Ishikawa (cell line): Measurements from ENCODE around the gene PIBF1.

Experiments
- CEBPB ChIP-seq: IDR thresholded peaks from 2 replicates; pipeline ENCODE4 v1.6.1; 2012
- CREB1 ChIP-seq: IDR thresholded peaks from 2 replicates; pipeline ENCODE4 v1.6.1; 2012; ENCODE audit warnings: low read depth
- EGR1 ChIP-seq: IDR thresholded peaks from 2 replicates; pipeline ENCODE4 v1.6.1; 2012
- EP300 ChIP-seq: IDR thresholded peaks from 2 replicates; pipeline ENCODE4 v1.6.1; 2012; ENCODE audit warnings: borderline replicate concordance
- FOXM1 ChIP-seq: IDR thresholded peaks from 2 replicates; pipeline ENCODE4 v1.6.1; 2012; ENCODE audit warnings: low read depth, borderline replicate concordance
- NFIC ChIP-seq: IDR thresholded peaks from 2 replicates; pipeline ENCODE4 v1.6.1; 2012
- RAD21 ChIP-seq: IDR thresholded peaks from 2 replicates; pipeline ENCODE4 v1.6.1; 2012; ENCODE audit warnings: low read depth
- TAF1 ChIP-seq: IDR thresholded peaks from 2 replicates; pipeline ENCODE4 v1.6.1; 2012; ENCODE audit warnings: low read depth, mild to moderate bottlenecking
- TCF12 ChIP-seq: IDR thresholded peaks from 2 replicates; pipeline ENCODE4 v1.6.1; 2012; ENCODE audit warnings: low read depth
- TEAD4 ChIP-seq: IDR thresholded peaks from 2 replicates; pipeline ENCODE4 v1.6.1; 2012
- YY1 ChIP-seq: IDR thresholded peaks from 2 replicates; pipeline ENCODE4 v1.6.1; 2012; ENCODE audit warnings: low read depth
- ZBTB7A ChIP-seq: IDR thresholded peaks from 2 replicates; pipeline ENCODE4 v1.6.1; 2012; ENCODE audit warnings: low read depth
- TF ChIP-seq, protein P1 (sequence below): IDR thresholded peaks from 2 replicates; pipeline ENCODE4 v1.6.1; 2012; ENCODE audit warnings: low read depth, mild to moderate bottlenecking
- TF ChIP-seq, protein P2 (sequence below): IDR thresholded peaks from 2 replicates; pipeline ENCODE4 v1.6.1; 2012
- TF ChIP-seq, protein P3 (sequence below): IDR thresholded peaks from 2 replicates; pipeline ENCODE4 v1.6.1; 2012

PIBF1 gene

DNA sequence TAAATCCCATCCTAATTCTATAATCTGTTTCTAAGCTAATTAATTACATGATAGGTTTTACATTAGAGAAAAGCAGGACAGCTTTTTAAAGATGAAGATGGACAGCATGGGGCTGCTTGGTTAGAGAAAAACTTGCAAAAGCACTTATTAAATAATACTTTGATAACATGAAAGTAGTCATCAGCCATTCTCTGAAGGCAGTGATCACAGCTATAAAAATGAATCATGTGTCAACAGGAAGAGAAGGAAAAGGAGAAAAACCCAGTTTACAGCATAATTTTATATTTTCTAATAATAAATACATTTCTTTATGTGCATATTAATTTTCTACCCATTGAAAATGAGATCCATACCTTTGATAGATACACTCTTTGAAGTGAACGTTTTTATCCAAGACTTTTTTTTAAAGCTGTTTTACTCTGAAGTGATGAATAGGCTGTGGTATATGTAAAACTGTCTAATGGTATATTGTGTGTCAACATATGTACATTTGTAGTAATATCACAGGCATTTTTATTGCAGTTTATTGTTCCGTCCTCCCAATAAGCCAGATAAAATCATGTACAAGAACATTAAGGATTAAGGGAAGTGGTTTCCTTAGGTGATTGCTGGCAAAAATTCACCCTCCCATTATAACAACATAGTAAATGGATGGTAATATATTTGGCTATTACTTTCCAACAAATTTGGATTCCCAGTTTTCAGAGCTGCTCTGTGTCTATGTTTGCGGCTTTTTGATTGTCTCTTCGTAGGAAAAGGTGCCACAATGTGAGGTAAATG lies 275.5 kb downstream of the PIBF1 start:
- TF ChIP-seq, protein P1, sequence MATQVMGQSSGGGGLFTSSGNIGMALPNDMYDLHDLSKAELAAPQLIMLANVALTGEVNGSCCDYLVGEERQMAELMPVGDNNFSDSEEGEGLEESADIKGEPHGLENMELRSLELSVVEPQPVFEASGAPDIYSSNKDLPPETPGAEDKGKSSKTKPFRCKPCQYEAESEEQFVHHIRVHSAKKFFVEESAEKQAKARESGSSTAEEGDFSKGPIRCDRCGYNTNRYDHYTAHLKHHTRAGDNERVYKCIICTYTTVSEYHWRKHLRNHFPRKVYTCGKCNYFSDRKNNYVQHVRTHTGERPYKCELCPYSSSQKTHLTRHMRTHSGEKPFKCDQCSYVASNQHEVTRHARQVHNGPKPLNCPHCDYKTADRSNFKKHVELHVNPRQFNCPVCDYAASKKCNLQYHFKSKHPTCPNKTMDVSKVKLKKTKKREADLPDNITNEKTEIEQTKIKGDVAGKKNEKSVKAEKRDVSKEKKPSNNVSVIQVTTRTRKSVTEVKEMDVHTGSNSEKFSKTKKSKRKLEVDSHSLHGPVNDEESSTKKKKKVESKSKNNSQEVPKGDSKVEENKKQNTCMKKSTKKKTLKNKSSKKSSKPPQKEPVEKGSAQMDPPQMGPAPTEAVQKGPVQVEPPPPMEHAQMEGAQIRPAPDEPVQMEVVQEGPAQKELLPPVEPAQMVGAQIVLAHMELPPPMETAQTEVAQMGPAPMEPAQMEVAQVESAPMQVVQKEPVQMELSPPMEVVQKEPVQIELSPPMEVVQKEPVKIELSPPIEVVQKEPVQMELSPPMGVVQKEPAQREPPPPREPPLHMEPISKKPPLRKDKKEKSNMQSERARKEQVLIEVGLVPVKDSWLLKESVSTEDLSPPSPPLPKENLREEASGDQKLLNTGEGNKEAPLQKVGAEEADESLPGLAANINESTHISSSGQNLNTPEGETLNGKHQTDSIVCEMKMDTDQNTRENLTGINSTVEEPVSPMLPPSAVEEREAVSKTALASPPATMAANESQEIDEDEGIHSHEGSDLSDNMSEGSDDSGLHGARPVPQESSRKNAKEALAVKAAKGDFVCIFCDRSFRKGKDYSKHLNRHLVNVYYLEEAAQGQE = no peak
- TF ChIP-seq TCF12 (no peak), TEAD4 (no peak), EP300 (no peak), CEBPB (no peak), EGR1 (no peak), NFIC (no peak), RAD21 (no peak), CREB1 (no peak), FOXM1 (no peak), ZBTB7A (no peak), YY1 (no peak), TAF1 (no peak)
- TF ChIP-seq, protein P2, sequence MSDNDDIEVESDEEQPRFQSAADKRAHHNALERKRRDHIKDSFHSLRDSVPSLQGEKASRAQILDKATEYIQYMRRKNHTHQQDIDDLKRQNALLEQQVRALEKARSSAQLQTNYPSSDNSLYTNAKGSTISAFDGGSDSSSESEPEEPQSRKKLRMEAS = no peak
- TF ChIP-seq, protein P3, sequence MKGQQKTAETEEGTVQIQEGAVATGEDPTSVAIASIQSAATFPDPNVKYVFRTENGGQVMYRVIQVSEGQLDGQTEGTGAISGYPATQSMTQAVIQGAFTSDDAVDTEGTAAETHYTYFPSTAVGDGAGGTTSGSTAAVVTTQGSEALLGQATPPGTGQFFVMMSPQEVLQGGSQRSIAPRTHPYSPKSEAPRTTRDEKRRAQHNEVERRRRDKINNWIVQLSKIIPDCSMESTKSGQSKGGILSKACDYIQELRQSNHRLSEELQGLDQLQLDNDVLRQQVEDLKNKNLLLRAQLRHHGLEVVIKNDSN = no peak

DNA sequence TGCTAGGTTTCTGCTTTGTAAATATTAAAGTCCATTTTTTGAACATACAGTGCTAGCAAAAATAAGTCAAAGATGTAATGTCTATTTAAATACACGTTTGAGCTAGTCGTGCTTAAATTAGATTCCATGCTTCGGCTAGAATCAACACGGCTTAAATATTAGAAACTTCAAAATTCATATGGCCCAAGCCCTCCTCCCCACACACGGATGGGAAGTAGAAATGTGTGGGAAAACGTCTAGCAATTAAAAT lies 276.1 kb downstream of the PIBF1 start:
- TF ChIP-seq EP300 (no peak), CEBPB (no peak), RAD21 (no peak), TCF12 (no peak), NFIC (no peak), CREB1 (no peak)
- TF ChIP-seq, protein P1 = no peak
- TF ChIP-seq, protein P2 = no peak

DNA sequence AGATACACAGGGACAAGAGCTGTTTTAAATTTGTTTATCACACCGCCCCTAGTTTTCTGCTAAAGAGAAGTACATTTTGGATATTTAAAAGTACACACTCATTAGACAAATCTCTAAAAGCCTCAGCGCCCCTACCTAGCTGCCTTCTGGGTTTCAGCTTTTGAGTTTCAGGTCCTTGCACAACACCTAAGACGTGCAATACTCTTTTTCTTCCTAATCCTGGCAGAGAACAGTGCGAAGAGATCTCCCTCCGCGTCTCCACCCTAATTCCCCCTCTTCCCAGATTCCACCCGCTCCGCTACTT lies 276.5 kb downstream of the PIBF1 start:
- TF ChIP-seq TEAD4 (peak; percentile 68), TAF1 (no peak), ZBTB7A (no peak), EP300 (no peak), RAD21 (peak; percentile 12; the same call in 1 of the 2 replicates), FOXM1 (no peak), YY1 (no peak), CEBPB (peak; percentile 56), EGR1 (no peak)
- TF ChIP-seq, protein P2 = no peak

DNA sequence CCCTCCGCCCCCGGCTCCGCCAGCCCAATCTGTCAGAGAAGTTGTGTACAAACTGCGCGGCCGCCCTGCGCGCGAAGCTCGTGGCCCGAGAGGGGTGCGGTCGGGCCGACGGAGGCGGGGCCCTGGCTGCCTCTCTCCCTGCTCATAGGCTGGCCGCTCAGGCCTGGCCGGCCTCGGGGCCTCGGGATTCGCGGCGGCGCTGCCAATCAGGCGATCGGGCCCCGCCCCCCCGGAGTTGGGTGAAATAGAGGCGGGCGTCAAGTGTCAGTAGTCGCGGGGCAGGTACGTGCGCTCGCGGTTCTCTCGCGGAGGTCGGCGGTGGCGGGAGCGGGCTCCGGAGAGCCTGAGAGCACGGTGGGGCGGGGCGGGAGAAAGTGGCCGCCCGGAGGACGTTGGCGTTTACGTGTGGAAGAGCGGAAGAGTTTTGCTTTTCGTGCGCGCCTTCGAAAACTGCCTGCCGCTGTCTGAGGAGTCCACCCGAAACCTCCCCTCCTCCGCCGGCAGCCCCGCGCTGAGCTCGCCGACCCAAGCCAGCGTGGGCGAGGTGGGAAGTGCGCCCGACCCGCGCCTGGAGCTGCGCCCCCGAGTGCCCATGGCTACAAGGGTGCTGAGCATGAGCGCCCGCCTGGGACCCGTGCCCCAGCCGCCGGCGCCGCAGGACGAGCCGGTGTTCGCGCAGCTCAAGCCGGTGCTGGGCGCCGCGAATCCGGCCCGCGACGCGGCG lies 277.0 kb downstream of the PIBF1 start, which contains the start of gene KLF5:
Gene KLF5 (plus strand): TSS at position 270 of the 724 bp plus-strand sequence. CDS start 323 bp downstream, at position 593.
- peak; percentile 98 for TF ChIP-seq TAF1
- TF ChIP-seq TCF12 = no peak; the same call in 1 of the 2 replicates
- TF ChIP-seq TEAD4 = no peak
- TF ChIP-seq, protein P3 = peak; percentile 37
- TF ChIP-seq CREB1 = no peak
- peak; percentile 30; the same call in 1 of the 2 replicates for TF ChIP-seq FOXM1
- no peak for TF ChIP-seq ZBTB7A
- peak; percentile 69 for TF ChIP-seq EGR1
- TF ChIP-seq, protein P2 = peak; percentile 91
- TF ChIP-seq YY1 = no peak
- TF ChIP-seq RAD21 = no peak
- TF ChIP-seq, protein P1 = no peak
- TF ChIP-seq CEBPB = no peak; the same call in 1 of the 2 replicates
- peak; percentile 30; the same call in 1 of the 2 replicates for TF ChIP-seq EP300
- TF ChIP-seq NFIC = peak; percentile 23; the same call in 1 of the 2 replicates
